ENCODE results near the gene CABP2. TPM values are rescaled to one million over a fixed set of nuclear protein-coding genes. Genes with fewer than 3 reads are reported as not detected.
"Not testable (repeated sequence)": the region's sequence is repeated elsewhere in the genome, so short reads cannot be mapped to it uniquely, and the experiment has no call there.

CABP2 gene
- total RNA-seq, 1 experiment from 2014 or later: not detected

GRCh38 chr11:67519726-67520125 is 3.5 kb downstream of the CABP2 start:
- Mint-ChIP-seq H3K36me3 (ENCODE audit: insufficient read depth, unreplicated experiment) (no peaks in the 10 kb centered on the region), H3K27me3 (ENCODE audit: unreplicated experiment) (peaks cover 37% of the 10 kb centered on the region), H3K9me3 (ENCODE audit: low read depth, unreplicated experiment) (no peaks in the 10 kb centered on the region), H3K27ac (ENCODE audit: unreplicated experiment) (no peak overlapping the region), H3K4me3 (ENCODE audit: low read depth, unreplicated experiment) (no peak overlapping the region), H3K4me1 (ENCODE audit: low read depth, unreplicated experiment) (no peaks in the 10 kb centered on the region)
- no TSS peak for BruUV-seq (replicated peaks)
- DNase-seq: no peak
- intact Hi-C loops (cut with micrococcal nuclease; ENCODE audit: unreplicated experiment): no loop called here
- TF ChIP-seq CTCF (IDR thresholded peaks at IDR 0.05; ENCODE audit: unreplicated experiment): no peak
- CTCF ChIA-PET: no interaction called here

- CTCF ChIA-PET: no interaction called here
- H3K4me3 Mint-ChIP-seq (ENCODE audit: low read depth, unreplicated experiment): no peak overlapping the region
Measured at GRCh38 chr11:67517784-67518552, 5.3 kb downstream of the CABP2 start.

GRCh38 chr11:67516806-67517205 is 6.4 kb downstream of the CABP2 start:
- intact Hi-C loops (cut with micrococcal nuclease; ENCODE audit: unreplicated experiment): no loop called here
- no peaks in the 10 kb centered on the region for H3K36me3 Mint-ChIP-seq (ENCODE audit: insufficient read depth, unreplicated experiment)
- CTCF ChIA-PET: no interaction called here
- H3K4me3 Mint-ChIP-seq (ENCODE audit: low read depth, unreplicated experiment): no peak overlapping the region
- H3K9me3 Mint-ChIP-seq (ENCODE audit: low read depth, unreplicated experiment): no peaks in the 10 kb centered on the region
- H3K4me1 Mint-ChIP-seq (ENCODE audit: low read depth, unreplicated experiment): no peaks in the 10 kb centered on the region
- H3K27me3 Mint-ChIP-seq (ENCODE audit: unreplicated experiment): peaks cover 34% of the 10 kb centered on the region
- TF ChIP-seq CTCF (IDR thresholded peaks at IDR 0.05; ENCODE audit: unreplicated experiment): no peak
- BruUV-seq (replicated peaks): no TSS peak
- DNase-seq: no peak
- H3K27ac Mint-ChIP-seq (ENCODE audit: unreplicated experiment): no peak overlapping the region

More at GRCh38 chr11:67517784-67518552, 5.3 kb downstream of the CABP2 start:
- H3K36me3 Mint-ChIP-seq (ENCODE audit: insufficient read depth, unreplicated experiment): no peaks in the 10 kb centered on the region
- no peak overlapping the region for H3K27ac Mint-ChIP-seq (ENCODE audit: unreplicated experiment)
- BruUV-seq (replicated peaks): no TSS peak
- no peaks in the 10 kb centered on the region for H3K4me1 Mint-ChIP-seq (ENCODE audit: low read depth, unreplicated experiment)
- no peak for TF ChIP-seq CTCF (IDR thresholded peaks at IDR 0.05; ENCODE audit: unreplicated experiment)
- H3K27me3 Mint-ChIP-seq (ENCODE audit: unreplicated experiment): peaks cover 43% of the 10 kb centered on the region
- no peaks in the 10 kb centered on the region for H3K9me3 Mint-ChIP-seq (ENCODE audit: low read depth, unreplicated experiment)
- intact Hi-C loops (cut with micrococcal nuclease; ENCODE audit: unreplicated experiment): no loop called here
- no peak for DNase-seq

GRCh38 chr11:67514116-67514515 is 9.1 kb downstream of the CABP2 start:
- Mint-ChIP-seq H3K4me3 (ENCODE audit: low read depth, unreplicated experiment) (no peak overlapping the region), H3K27me3 (ENCODE audit: unreplicated experiment) (peaks cover 42% of the 10 kb centered on the region), H3K9me3 (ENCODE audit: low read depth, unreplicated experiment) (no peaks in the 10 kb centered on the region), H3K27ac (ENCODE audit: unreplicated experiment) (no peak overlapping the region), H3K4me1 (ENCODE audit: low read depth, unreplicated experiment) (peaks cover 7% of the 10 kb centered on the region), H3K36me3 (ENCODE audit: insufficient read depth, unreplicated experiment) (peaks cover 9% of the 10 kb centered on the region)
- no TSS peak for BruUV-seq (replicated peaks)
- intact Hi-C loops (cut with micrococcal nuclease; ENCODE audit: unreplicated experiment): no loop called here
- no peak for DNase-seq
- TF ChIP-seq CTCF (IDR thresholded peaks at IDR 0.05; ENCODE audit: unreplicated experiment): no peak
- CTCF ChIA-PET: no interaction called here

GRCh38 chr11:67511558-67511957 is 11.7 kb downstream of the CABP2 start:
- BruUV-seq (replicated peaks); intact Hi-C loops (cut with micrococcal nuclease; ENCODE audit: unreplicated experiment); H3K9me3 Mint-ChIP-seq (ENCODE audit: low read depth, unreplicated experiment); H3K4me3 Mint-ChIP-seq (ENCODE audit: low read depth, unreplicated experiment); DNase-seq; H3K27ac Mint-ChIP-seq (ENCODE audit: unreplicated experiment): not testable (repeated sequence)
- Mint-ChIP-seq H3K27me3 (ENCODE audit: unreplicated experiment) (peaks cover 42% of the 10 kb centered on the region), H3K4me1 (ENCODE audit: low read depth, unreplicated experiment) (peaks cover 16% of the 10 kb centered on the region), H3K36me3 (ENCODE audit: insufficient read depth, unreplicated experiment) (peaks cover 35% of the 10 kb centered on the region)
- CTCF ChIA-PET: interaction anchor here (1.1 kb wide), 1 partner anchor 165 kb away, joined by 4 read pairs; no protein-coding TSS in a partner anchor
